Astrocyte of the cerebellum (primary cell): ENCODE data around the gene FAM98B.

Experiments used
- DNase-seq: peaks from one replicate; pipeline ENCODE4 v3.0.0-alpha.2; 2011; ENCODE audit warnings: low read depth
- H3K4me3 ChIP-seq: 2 replicates; pipeline ENCODE4 v1.5.1; 2011; ENCODE audit warnings: mild to moderate bottlenecking, low read depth, low read length, moderate library complexity
- CTCF ChIP-seq: IDR thresholded peaks from 2 replicates; pipeline ENCODE4 v1.5.1; 2012; ENCODE audit warnings: low read length, low read depth, moderate library complexity, mild to moderate bottlenecking; ENCODE audit errors: missing control alignments
- in situ Hi-C: cut with HindIII; loops from 2 replicates; pipeline ENCODE4 v1.10.0; 2017; ENCODE audit warnings: low sequenced_read_pairs

The FAM98B gene

GRCh38 chr15:38520035-38520434, 66.1 kb downstream of the FAM98B start:
- no peak for DNase-seq
- in situ Hi-C loops, result no loop called here
- H3K4me3 ChIP-seq, result no peak overlapping the region
- TF ChIP-seq CTCF, result no peak

DNA sequence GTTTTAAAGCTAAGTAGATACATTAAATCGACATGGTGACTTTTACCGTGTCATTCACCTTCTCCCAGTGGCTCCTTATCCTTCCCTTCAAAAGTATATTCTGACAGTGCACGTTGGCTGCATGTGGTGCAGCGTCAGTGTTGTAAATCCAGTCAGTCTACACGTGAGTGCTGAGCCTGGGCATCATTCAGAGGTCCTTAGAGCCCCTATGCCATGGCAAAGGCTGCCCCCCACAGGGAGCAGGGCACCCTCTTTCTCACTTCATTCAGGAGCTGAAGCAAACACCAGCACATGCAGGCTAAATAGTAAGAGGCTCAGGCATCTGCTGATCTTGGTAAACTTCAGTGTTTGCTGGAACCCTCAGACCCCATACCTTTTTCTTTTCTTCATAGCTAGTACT, 67.4 kb downstream of the FAM98B start:
- in situ Hi-C loops, result no loop called here

DNA sequence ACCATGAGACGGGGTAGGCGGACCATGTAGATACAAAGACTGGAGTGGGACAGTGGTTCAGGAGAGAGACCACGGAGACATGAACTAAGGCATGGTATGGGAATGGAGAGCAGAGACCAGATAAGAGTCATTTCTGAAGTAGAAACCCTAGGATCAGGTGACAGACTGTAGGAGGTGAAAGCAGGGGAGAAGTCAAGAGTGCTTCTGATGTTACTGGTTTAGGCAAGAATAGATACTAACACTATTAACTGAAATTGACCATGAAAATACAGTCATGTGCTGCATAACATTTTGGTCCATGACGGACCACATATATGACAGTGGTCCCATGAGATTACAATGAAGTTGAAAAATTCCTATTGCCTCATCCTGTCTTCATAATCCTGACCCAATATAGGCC, 69.0 kb downstream of the FAM98B start:
- DNase-seq, result no peak
- H3K4me3 ChIP-seq, result no peak overlapping the region
- TF ChIP-seq CTCF, result no peak
- in situ Hi-C loops, result no loop called here

More for the DNA sequence above, 67.4 kb downstream of the FAM98B start:
- no peak overlapping the region for H3K4me3 ChIP-seq
- no peak for TF ChIP-seq CTCF
- DNase-seq, result no peak

- in situ Hi-C loops, result no loop called here
- no peak overlapping the region for H3K4me3 ChIP-seq
- TF ChIP-seq CTCF, result no peak
- no peak for DNase-seq
Observed at GRCh38 chr15:38524156-38524555, 70.2 kb downstream of the FAM98B start.

DNA sequence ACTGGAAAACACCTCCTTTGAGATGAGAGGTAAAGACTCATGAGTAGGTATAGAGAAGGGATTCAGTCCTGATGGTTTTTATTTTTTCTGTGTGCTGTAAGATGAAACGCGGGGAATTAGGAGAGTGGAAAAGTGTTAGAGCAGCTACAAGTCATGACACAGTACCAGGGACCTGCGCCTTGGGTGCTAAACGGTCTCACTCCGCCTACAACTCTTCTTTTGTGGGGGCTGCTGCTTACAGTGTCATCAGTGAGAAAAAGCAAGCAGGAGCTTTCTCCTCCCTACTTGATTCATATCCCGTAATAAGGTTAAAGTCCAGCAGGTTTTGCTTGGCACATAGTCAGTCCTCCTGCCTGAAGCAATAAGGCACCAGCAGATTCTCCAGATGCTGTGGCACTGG, 71.6 kb downstream of the FAM98B start:
- no peak for TF ChIP-seq CTCF
- in situ Hi-C loops, result no loop called here
- H3K4me3 ChIP-seq, result no peak overlapping the region
- no peak for DNase-seq

- H3K4me3 ChIP-seq, result no peak overlapping the region
- in situ Hi-C loops, result no loop called here
- TF ChIP-seq CTCF, result no peak
- no peak for DNase-seq
Observed at GRCh38 chr15:38526158-38526557, 72.2 kb downstream of the FAM98B start.

- no peak for DNase-seq
- H3K4me3 ChIP-seq, result no peak overlapping the region
- no peak for TF ChIP-seq CTCF
- in situ Hi-C loops, result no loop called here
Observed at GRCh38 chr15:38528294-38528693, 74.4 kb downstream of the FAM98B start.
